T-helper 2 cell treated with Interferon-gamma antibody and Interleukin-4, amounts not matched to agents 5 μg/mL and 100 μg/mL, for 36 hours (primary cell): ENCODE results near the gene LILRA2.
"Not testable (repeated sequence)": the region's sequence is repeated elsewhere in the genome, so short reads cannot be mapped to it uniquely, and the experiment has no call there.

Experiments
- DNase-seq: peaks from one replicate; pipeline ENCODE4 v3.0.0; 2021; ENCODE audit warnings: low spot score
- H3K27ac Mint-ChIP-seq: one replicate; pipeline ENCODE4 v1.8.0; 2021; ENCODE audit warnings: mild to moderate bottlenecking, mixed read lengths
- H3K27me3 Mint-ChIP-seq: one replicate; pipeline ENCODE4 v1.8.0; 2021; ENCODE audit warnings: low read depth, mixed read lengths
- H3K36me3 Mint-ChIP-seq: one replicate; pipeline ENCODE4 v1.8.0; 2021; ENCODE audit warnings: low read depth, mixed read lengths
- H3K4me1 Mint-ChIP-seq: one replicate; pipeline ENCODE4 v1.8.0; 2021; ENCODE audit warnings: low read depth, mixed read lengths
- H3K4me3 Mint-ChIP-seq: one replicate; pipeline ENCODE4 v1.8.0; 2022; ENCODE audit warnings: mild to moderate bottlenecking, moderate library complexity, mixed read lengths
- H3K9me3 Mint-ChIP-seq: one replicate; pipeline ENCODE4 v1.8.0; 2021; ENCODE audit warnings: mixed read lengths

The LILRA2 gene

GRCh38 chr19:54552913-54553310 lies 20.7 kb upstream of the LILRA2 start:
- Mint-ChIP-seq H3K36me3 (no peaks in the 10 kb centered on the region), H3K4me3 (no peak overlapping the region), H3K4me1 (peaks cover 8% of the 10 kb centered on the region), H3K27me3 (peaks cover 2% of the 10 kb centered on the region), H3K27ac (no peak overlapping the region), H3K9me3 (no peaks in the 10 kb centered on the region)
- no peak for DNase-seq

- H3K27me3 Mint-ChIP-seq, result peaks cover 2% of the 10 kb centered on the region
- H3K36me3 Mint-ChIP-seq, result no peaks in the 10 kb centered on the region
- DNase-seq, result no peak
- no peaks in the 10 kb centered on the region for H3K9me3 Mint-ChIP-seq
- no peak overlapping the region for H3K4me3 Mint-ChIP-seq
- peaks cover 8% of the 10 kb centered on the region for H3K4me1 Mint-ChIP-seq
- no peak overlapping the region for H3K27ac Mint-ChIP-seq
Measured at GRCh38 chr19:54554006-54554405, 19.6 kb upstream of the LILRA2 start.

GRCh38 chr19:54554896-54555295 lies 18.7 kb upstream of the LILRA2 start:
- Mint-ChIP-seq H3K27me3 (peaks cover 2% of the 10 kb centered on the region), H3K36me3 (no peaks in the 10 kb centered on the region), H3K27ac (no peak overlapping the region), H3K4me1 (peaks cover 8% of the 10 kb centered on the region), H3K9me3 (no peaks in the 10 kb centered on the region), H3K4me3 (no peak overlapping the region)
- no peak for DNase-seq

GRCh38 chr19:54556194-54556593 lies 17.4 kb upstream of the LILRA2 start:
- H3K27ac Mint-ChIP-seq, result no peak overlapping the region
- H3K4me1 Mint-ChIP-seq, result peaks cover 6% of the 10 kb centered on the region
- no peak for DNase-seq
- no peaks in the 10 kb centered on the region for H3K9me3 Mint-ChIP-seq
- H3K27me3 Mint-ChIP-seq, result peaks cover 2% of the 10 kb centered on the region
- H3K4me3 Mint-ChIP-seq, result no peak overlapping the region
- no peaks in the 10 kb centered on the region for H3K36me3 Mint-ChIP-seq

GRCh38 chr19:54558339-54558738 lies 15.3 kb upstream of the LILRA2 start:
- Mint-ChIP-seq H3K9me3 (no peaks in the 10 kb centered on the region), H3K4me1 (no peaks in the 10 kb centered on the region), H3K27me3 (no peaks in the 10 kb centered on the region), H3K27ac (no peak overlapping the region), H3K4me3 (no peak overlapping the region), H3K36me3 (no peaks in the 10 kb centered on the region)
- no peak for DNase-seq

GRCh38 chr19:54560881-54561385 lies 12.7 kb upstream of the LILRA2 start:
- no peak for DNase-seq
- no peaks in the 10 kb centered on the region for H3K36me3 Mint-ChIP-seq
- no peaks in the 10 kb centered on the region for H3K9me3 Mint-ChIP-seq
- H3K27me3 Mint-ChIP-seq, result peaks cover 3% of the 10 kb centered on the region
- H3K4me3 Mint-ChIP-seq, result no peak overlapping the region
- H3K4me1 Mint-ChIP-seq, result no peaks in the 10 kb centered on the region
- no peak overlapping the region for H3K27ac Mint-ChIP-seq

GRCh38 chr19:54561840-54562239 lies 11.8 kb upstream of the LILRA2 start:
- H3K27ac Mint-ChIP-seq, result no peak overlapping the region
- no peaks in the 10 kb centered on the region for H3K4me1 Mint-ChIP-seq
- no peak overlapping the region for H3K4me3 Mint-ChIP-seq
- no peaks in the 10 kb centered on the region for H3K36me3 Mint-ChIP-seq
- peaks cover 5% of the 10 kb centered on the region for H3K27me3 Mint-ChIP-seq
- DNase-seq, result no peak
- H3K9me3 Mint-ChIP-seq, result no peaks in the 10 kb centered on the region

GRCh38 chr19:54563206-54563605 lies 10.4 kb upstream of the LILRA2 start:
- H3K36me3 Mint-ChIP-seq, DNase-seq, H3K27me3 Mint-ChIP-seq, H3K4me3 Mint-ChIP-seq, H3K4me1 Mint-ChIP-seq, H3K27ac Mint-ChIP-seq, H3K9me3 Mint-ChIP-seq: not testable (repeated sequence)

GRCh38 chr19:54570316-54570715 lies 3.3 kb upstream of the LILRA2 start:
- H3K27me3 Mint-ChIP-seq, result peaks cover 17% of the 10 kb centered on the region
- DNase-seq, result no peak
- no peaks in the 10 kb centered on the region for H3K36me3 Mint-ChIP-seq
- H3K4me3 Mint-ChIP-seq, result no peak overlapping the region
- no peak overlapping the region for H3K27ac Mint-ChIP-seq
- no peaks in the 10 kb centered on the region for H3K9me3 Mint-ChIP-seq
- H3K4me1 Mint-ChIP-seq, result peaks cover 21% of the 10 kb centered on the region

- not testable (repeated sequence) for H3K27ac Mint-ChIP-seq
Measured at GRCh38 chr19:54571715-54572615, 1.6 kb upstream of the LILRA2 start.

GRCh38 chr19:54572696-54573311 lies 786 bp upstream of the LILRA2 start:
- Mint-ChIP-seq H3K27me3 (peaks cover 10% of the 10 kb centered on the region), H3K36me3 (no peaks in the 10 kb centered on the region), H3K9me3 (no peaks in the 10 kb centered on the region), H3K27ac (no peak overlapping the region), H3K4me3 (no peak overlapping the region), H3K4me1 (peaks cover 18% of the 10 kb centered on the region)
- no peak for DNase-seq

More at GRCh38 chr19:54571715-54572615, 1.6 kb upstream of the LILRA2 start:
- not testable (repeated sequence) for DNase-seq, H3K9me3 Mint-ChIP-seq, H3K4me3 Mint-ChIP-seq, H3K36me3 Mint-ChIP-seq
- H3K27me3 Mint-ChIP-seq, result peaks cover 12% of the 10 kb centered on the region
- peaks cover 21% of the 10 kb centered on the region for H3K4me1 Mint-ChIP-seq

GRCh38 chr19:54574051-54574450 lies 461 bp downstream of the LILRA2 start:
- H3K27me3 Mint-ChIP-seq, result peaks cover 10% of the 10 kb centered on the region
- H3K4me1 Mint-ChIP-seq, result peaks cover 13% of the 10 kb centered on the region
- H3K9me3 Mint-ChIP-seq, result no peaks in the 10 kb centered on the region
- H3K36me3 Mint-ChIP-seq, result no peaks in the 10 kb centered on the region
- no peak overlapping the region for H3K4me3 Mint-ChIP-seq
- H3K27ac Mint-ChIP-seq, result no peak overlapping the region
- DNase-seq, result no peak

- H3K36me3 Mint-ChIP-seq, result no peaks in the 10 kb centered on the region
- H3K27me3 Mint-ChIP-seq, result peaks cover 10% of the 10 kb centered on the region
- no peak overlapping the region for H3K4me3 Mint-ChIP-seq
- peak overlapping the region; percentile 10 for H3K27ac Mint-ChIP-seq
- H3K9me3 Mint-ChIP-seq, result no peaks in the 10 kb centered on the region
- DNase-seq, result no peak
- peaks cover 13% of the 10 kb centered on the region for H3K4me1 Mint-ChIP-seq
Measured at GRCh38 chr19:54574527-54575056, 1.0 kb downstream of the LILRA2 start.

- DNase-seq, H3K9me3 Mint-ChIP-seq, H3K27ac Mint-ChIP-seq, H3K36me3 Mint-ChIP-seq, H3K27me3 Mint-ChIP-seq, H3K4me3 Mint-ChIP-seq: not testable (repeated sequence)
- peaks cover 13% of the 10 kb centered on the region for H3K4me1 Mint-ChIP-seq
Measured at GRCh38 chr19:54575205-54575604, 1.6 kb downstream of the LILRA2 start.
